SK-N-SH (cell line): Measurements from ENCODE around the gene KCNK4. TPM values are rescaled to one million over a fixed set of nuclear protein-coding genes. Genes with fewer than 3 reads are reported as not detected.
A peak's percentile ranks its signal among the peaks of the same experiment; 100 is the strongest.
"Not testable (repeated sequence)": the region's sequence is repeated elsewhere in the genome, so short reads cannot be mapped to it uniquely, and the experiment has no call there.

Experiments used
- CTCF ChIA-PET: fragments of 300-600, 350-600 bp; formaldehyde crosslinking; extraction: SDS; loops from one replicate; lab custom pipeline; 2021; lab: Yijun Ruan, JAX
- POLR2A ChIA-PET: fragments of 350-600 bp; sonication (Branson Sonifier 250); formaldehyde crosslinking; extraction: SDS; loops from one replicate; lab custom pipeline; 2020; ENCODE audit warnings: antibody characterized with exemption, inconsistent platforms; lab: Yijun Ruan, JAX
- DNase-seq: peaks from one replicate; pipeline ENCODE4 v3.0.0; 2012
- H2AFZ ChIP-seq: fragments of 200-600 bp; sonication (generic); 2 replicates; pipeline ENCODE4 v1.8.1; 2016; ENCODE audit warnings: antibody characterized with exemption, mild to moderate bottlenecking, low read depth
- H3F3A ChIP-seq: fragments of 200-600 bp; sonication (generic); replicated peaks from 2 replicates; pipeline ENCODE3; 2016; ENCODE audit warnings: antibody characterized with exemption, mild to moderate bottlenecking; ENCODE audit not compliant: insufficient read depth
- H3K27ac ChIP-seq, 2 experiments: fragments of 200-500 bp in 1 of 2; fragments of 200-600 bp in 1 of 2; sonication (Bioruptor generic) in 1 of 2; sonication (generic), shearing (Covaris generic) in 1 of 2; 2 replicates each; pipeline versions ENCODE4 v1.5.1 to v1.6.1; 2014 to 2016; ENCODE audit warnings: low read depth in 2 of 2, inconsistent platforms in 1 of 2, low read length in 1 of 2, mild to moderate bottlenecking in 1 of 2, mixed read lengths in 1 of 2
- H3K27me3 ChIP-seq: fragments of 200-600 bp; sonication (generic), shearing (Covaris generic); 2 replicates; pipeline ENCODE4 v1.6.1; 2016; ENCODE audit warnings: mixed run types; ENCODE audit not compliant: insufficient read depth
- H3K36me3 ChIP-seq, 2 experiments: fragments of 200-500 bp in 1 of 2; fragments of 200-600 bp in 1 of 2; sonication (Bioruptor generic) in 1 of 2; sonication (generic) in 1 of 2; replicated peaks in 1 of 2; 2 replicates each; pipeline versions ENCODE3 to v1.5.1; 2014 to 2016; ENCODE audit warnings: low read length in 1 of 2, mild to moderate bottlenecking in 1 of 2; ENCODE audit not compliant: insufficient read depth in 2 of 2, control insufficient read depth in 1 of 2
- H3K4me1 ChIP-seq, 2 experiments: fragments of 200-500 bp in 1 of 2; fragments of 200-600 bp in 1 of 2; sonication (Bioruptor generic) in 1 of 2; sonication (generic), shearing (Covaris generic) in 1 of 2; 2 replicates each; pipeline versions ENCODE4 v1.5.1 to v1.6.1; 2014 to 2016; ENCODE audit warnings: low read depth in 1 of 2, low read length in 1 of 2, mixed run types in 1 of 2; ENCODE audit not compliant: insufficient read depth in 2 of 2, control insufficient read depth in 1 of 2
- H3K4me2 ChIP-seq: fragments of 200-600 bp; sonication (generic), shearing (Covaris generic); 2 replicates; pipeline ENCODE4 v1.6.1; 2017; ENCODE audit warnings: mixed run types
- H3K4me3 ChIP-seq, 2 experiments: fragments of 200-500 bp in 1 of 2; fragments of 200-600 bp in 1 of 2; sonication (Bioruptor generic) in 1 of 2; sonication (generic), shearing (Covaris generic) in 1 of 2; 2 replicates each; pipeline versions ENCODE4 v1.5.1 to v1.8.1; 2014 to 2016; ENCODE audit warnings: low read depth in 2 of 2, inconsistent platforms in 1 of 2, low read length in 1 of 2, mild to moderate bottlenecking in 1 of 2, mixed read lengths in 1 of 2, moderate library complexity in 1 of 2
- H3K79me2 ChIP-seq: fragments of 200-600 bp; sonication (generic); 2 replicates; pipeline ENCODE4 v1.8.1; 2017; ENCODE audit warnings: mild to moderate bottlenecking; ENCODE audit not compliant: insufficient read depth
- H3K9ac ChIP-seq: fragments of 200-600 bp; sonication (generic); 2 replicates; pipeline ENCODE4 v1.6.1; 2017; ENCODE audit warnings: mixed run types
- H3K9me2 ChIP-seq: fragments of 200-600 bp; sonication (generic); 2 replicates; pipeline ENCODE4 v1.6.1; 2017; ENCODE audit warnings: mixed run types
- H3K9me3 ChIP-seq: fragments of 200-600 bp; sonication (generic); 2 replicates; pipeline ENCODE4 v1.6.1; 2017; ENCODE audit warnings: mixed run types, mild to moderate bottlenecking, moderate library complexity
- H4K20me1 ChIP-seq: fragments of 200-600 bp; sonication (generic); 2 replicates; pipeline ENCODE4 v1.6.1; 2017; ENCODE audit warnings: mild to moderate bottlenecking, mixed run types; ENCODE audit not compliant: insufficient read depth
- CHD2 ChIP-seq: fragments of 150-350 bp; IDR thresholded peaks from 2 replicates; pipeline ENCODE4 v1.6.1; 2018; ENCODE audit warnings: low read length; ENCODE audit not compliant: partially characterized antibody
- ELF1 ChIP-seq: IDR thresholded peaks from 2 replicates; pipeline ENCODE4 v1.4.0; 2012
- FOSL2 ChIP-seq: IDR thresholded peaks from 2 replicates; pipeline ENCODE4 v1.4.0; 2012; ENCODE audit warnings: low read depth, mild to moderate bottlenecking, moderate library complexity, borderline replicate concordance
- FOXJ3 ChIP-seq: sonication (generic); formaldehyde crosslinking; IDR thresholded peaks from 2 replicates; pipeline ENCODE4 v1.5.1; 2020; ENCODE audit warnings: mild to moderate bottlenecking, missing genetic modification reagents
- GABPA ChIP-seq: IDR thresholded peaks from 2 replicates; pipeline ENCODE4 v1.4.0; 2012; ENCODE audit warnings: low read depth, mild to moderate bottlenecking
- MAX ChIP-seq: IDR thresholded peaks from 2 replicates; pipeline ENCODE4 v1.4.0; 2012; ENCODE audit warnings: low read depth
- MEF2A ChIP-seq: IDR thresholded peaks from 2 replicates; pipeline ENCODE4 v1.4.0; 2012; ENCODE audit warnings: low read depth, borderline replicate concordance
- MXI1 ChIP-seq: IDR thresholded peaks from 2 replicates; pipeline ENCODE4 v1.6.1; 2012; ENCODE audit warnings: mild to moderate bottlenecking, low read depth, low read length, improper control_type of control experiment
- POLR2AphosphoS5 ChIP-seq: IDR thresholded peaks from 2 replicates; pipeline ENCODE4 v1.6.1; 2012; ENCODE audit warnings: low read depth, low read length
- RFX5 ChIP-seq: IDR thresholded peaks from 2 replicates; pipeline ENCODE4 v1.6.1; 2012; ENCODE audit warnings: mild to moderate bottlenecking, improper control_type of control experiment, low read length
- SIN3A ChIP-seq: IDR thresholded peaks from 2 replicates; pipeline ENCODE4 v1.6.1; 2012; ENCODE audit warnings: low read depth, mild to moderate bottlenecking, low read length, moderate library complexity, borderline replicate concordance
- TAF1 ChIP-seq: IDR thresholded peaks from 2 replicates; pipeline ENCODE4 v1.6.1; 2012; ENCODE audit warnings: low read depth, mild to moderate bottlenecking, low read length, moderate library complexity, borderline replicate concordance
- TCF12 ChIP-seq: IDR thresholded peaks from 2 replicates; pipeline ENCODE4 v1.4.0; 2012
- TEAD4 ChIP-seq: IDR thresholded peaks from 2 replicates; pipeline ENCODE4 v1.4.0; 2012; ENCODE audit warnings: mild to moderate bottlenecking, borderline replicate concordance; ENCODE audit not compliant: insufficient read depth
- YY1 ChIP-seq: IDR thresholded peaks from 2 replicates; pipeline ENCODE4 v1.4.0; 2012; ENCODE audit warnings: low read depth, mild to moderate bottlenecking
- ZBTB33 ChIP-seq: IDR thresholded peaks from 2 replicates; pipeline ENCODE4 v1.4.0; 2012; ENCODE audit warnings: low read depth, borderline replicate concordance
- WGBS: methylation state at CpG from one replicate; pipeline ENCODE4 v1.1.6; 2017; ENCODE audit warnings: low lambda C conversion rate; 5-methylcytosine and 5-hydroxymethylcytosine counted together
- polyA plus RNA-seq, 3 experiments: library from polyadenylated mRNA; depleted of rRNA; stranded (reverse); fragments of >200 nt; gene quantifications; 2 replicates each; pipeline ENCODE4 v1.2.3, GENCODE V29; 2012

The KCNK4 gene
- polyA plus RNA-seq, 1 of the 3 experiments (the other 2 are of a cell fraction) = 0.16 TPM

DNA sequence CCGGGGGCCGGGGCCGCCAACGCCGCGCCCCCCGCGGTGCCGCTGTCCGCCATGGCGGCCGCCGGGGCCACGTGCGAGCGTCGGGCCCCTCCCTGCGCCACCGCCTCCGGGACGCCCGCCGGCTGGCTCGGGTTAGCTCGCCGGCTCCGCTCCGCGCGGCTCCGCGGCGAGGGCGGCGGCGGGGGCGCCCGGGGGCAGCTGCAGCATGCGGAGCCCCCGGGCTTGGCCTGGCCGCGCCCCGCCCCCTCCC is 44.6 kb upstream of the KCNK4 start:
- H3K4me2 ChIP-seq = peak overlapping the region; percentile 77; the same call in 1 of the 2 replicates
- H3K27ac ChIP-seq = peak overlapping the region in 1 of 2 experiments; percentile 89; a peak in 3 of 4 replicates
- H3K9ac ChIP-seq = peak overlapping the region; percentile 72; the same call in 1 of the 2 replicates
- 0 out of 2 replicates have a peak, but pooled peaks have one; percentile 29 for TF ChIP-seq MXI1
- TF ChIP-seq MAX = peak; percentile 19; the same call in 1 of the 2 replicates
- H4K20me1 ChIP-seq, H2AFZ ChIP-seq, H3K9me2 ChIP-seq, DNase-seq, H3K9me3 ChIP-seq, H3K27me3 ChIP-seq: not testable (repeated sequence)
- ChIA-PET POLR2A (interaction anchor here (1.0 to 12.4 kb wide), 6 partner anchors 15 to 65 kb away, joined by 3 to 112 read pairs (median 5); no protein-coding TSS in a partner anchor), CTCF (interaction anchor here (1.8 to 3.4 kb wide), 4 partner anchors 14 to 58 kb away, joined by 6 to 20 read pairs (median 12); partner anchors contain the start of gene ESRRA)
- peaks cover 49% of the 10 kb centered on the region for H3K79me2 ChIP-seq
- WGBS = no CpG with 5 or more reads among the region's 43 CpGs
- H3F3A ChIP-seq = peaks cover 11% of the 10 kb centered on the region
- peaks cover 9 to 45% of the 10 kb centered on the region in 2 experiments; a peak in 2 of 4 replicates for H3K4me1 ChIP-seq
- peaks cover 10 to 14% of the 10 kb centered on the region in 2 experiments for H3K36me3 ChIP-seq
- H3K4me3 ChIP-seq = peak overlapping the region; percentile 75 to 98

DNA sequence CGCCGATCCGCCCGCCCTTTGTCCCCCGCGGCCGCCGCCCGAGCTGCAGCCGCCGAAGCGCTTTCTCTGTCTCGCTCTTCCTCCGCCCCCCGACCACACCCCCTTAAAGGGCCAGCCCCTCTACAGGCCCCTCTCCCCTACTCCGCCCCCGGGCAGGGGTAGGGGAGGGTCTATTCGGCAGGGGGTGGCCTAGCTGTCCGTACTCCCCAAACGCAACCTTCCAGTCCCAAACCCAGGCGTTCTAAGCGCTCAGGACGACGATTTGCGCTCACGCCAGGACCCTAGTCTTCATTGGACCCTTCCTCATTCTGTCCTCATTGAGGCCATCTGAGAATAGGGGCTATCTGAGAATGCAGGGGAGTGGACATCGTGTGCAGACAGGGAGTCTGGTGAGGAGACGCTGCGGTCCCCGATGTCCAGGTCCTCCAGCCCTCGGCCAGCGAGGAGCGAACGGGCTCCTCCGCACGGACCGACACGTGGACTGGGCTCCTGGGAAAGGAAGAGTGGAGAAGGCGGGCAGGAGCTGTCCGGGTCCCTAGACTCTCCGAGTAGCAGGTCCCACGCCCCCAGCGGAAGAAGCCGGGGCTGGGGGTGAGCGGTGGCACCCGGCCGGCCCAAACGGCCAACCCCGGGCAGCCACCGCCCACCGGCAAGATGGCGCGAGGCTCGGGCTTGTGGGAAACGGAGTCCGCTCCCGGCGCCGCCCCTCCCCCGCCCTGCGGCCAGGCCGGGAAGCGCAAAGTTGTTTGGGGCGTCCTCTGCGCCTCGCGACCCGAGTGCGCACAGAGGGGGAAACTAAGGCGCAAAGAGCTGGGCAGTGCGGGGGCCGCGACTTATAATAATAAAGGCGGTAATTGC is 44.0 kb upstream of the KCNK4 start, which contains the start of gene PPP1R14B:
PPP1R14B (minus strand) TSS at position 73 of the 858 bp plus-strand sequence. CDS start 270 bp downstream, outside the sequence.
- Histone ChIP-seq H3K79me2 (peaks cover 49% of the 10 kb centered on the region), H3K27ac (peak within 1 kb of the TSS; percentile 96 to 98), H3K27me3 (no peaks in the 10 kb centered on the region), H2AFZ (peak within 1 kb of the TSS; percentile 72), H3K9ac (peak within 1 kb of the TSS; percentile 91), H4K20me1 (no peaks in the 10 kb centered on the region), H3F3A (peaks cover 11% of the 10 kb centered on the region), H3K9me2 (no peaks in the 10 kb centered on the region), H3K4me2 (peak within 1 kb of the TSS; percentile 100), H3K36me3 (peaks cover 10 to 14% of the 10 kb centered on the region in 2 experiments), H3K4me1 (peaks cover 9 to 46% of the 10 kb centered on the region in 2 experiments; a peak in 2 of 4 replicates), H3K4me3 (peak within 1 kb of the TSS; percentile 92 to 98), H3K9me3 (no peaks in the 10 kb centered on the region)
- TF ChIP-seq YY1 (peak; percentile 96), GABPA (peak; percentile 60), CHD2 (peak; percentile 91), TAF1 (peak; percentile 55; the same call in 1 of the 2 replicates), TCF12 (no peak), ELF1 (no peak), TEAD4 (no peak), ZBTB33 (no peak), SIN3A (peak; percentile 71; the same call in 1 of the 2 replicates), MEF2A (no peak), FOSL2 (no peak), POLR2AphosphoS5 (peak; percentile 73; the same call in 1 of the 2 replicates), MAX (peak; percentile 86), MXI1 (peak; percentile 84), FOXJ3 (CRISPR knock-in tag) (no peak), RFX5 (no peak)
- WGBS = 1% methylated on average over 36 of the region's 74 CpGs
- DNase-seq = peak; percentile 95
- ChIA-PET POLR2A (interaction anchor here (0.6 to 12.4 kb wide), 6 partner anchors 14 to 126 kb away, joined by 3 to 112 read pairs (median 6); no protein-coding TSS in a partner anchor), CTCF (interaction anchor here (0.7 to 3.4 kb wide), 6 partner anchors 14 to 57 kb away, joined by 3 to 20 read pairs (median 8); partner anchors contain the start of gene ESRRA)
